ENCODE measurements around the gene YPEL5. TPM values are rescaled to one million over a fixed set of nuclear protein-coding genes. Genes with fewer than 3 reads are reported as not detected.

The YPEL5 gene
- total RNA-seq, 1 donor from 2014 or later = 93.3 TPM

- Mint-ChIP-seq H3K4me3 (ENCODE audit: unreplicated experiment) (no peak overlapping the region), H3K36me3 (ENCODE audit: low read depth) (no peaks in the 10 kb centered on the region), H3K27me3 (ENCODE audit: low read depth) (no peaks in the 10 kb centered on the region), H3K27ac (ENCODE audit: unreplicated experiment) (no peak overlapping the region), H3K4me1 (ENCODE audit: low read depth) (peaks cover 26% of the 10 kb centered on the region), H3K9me3 (ENCODE audit: low read depth) (no peaks in the 10 kb centered on the region)
- no peak for TF ChIP-seq CTCF (IDR thresholded peaks at IDR 0.05)
- DNase-seq (ENCODE audit: low spot score) = no peak
Observed at GRCh38 chr2:30204281-30204680, 57.5 kb downstream of the YPEL5 start.

GRCh38 chr2:30205456-30205855 lies 58.6 kb downstream of the YPEL5 start:
- no peak for DNase-seq (ENCODE audit: low spot score)
- H3K9me3 Mint-ChIP-seq (ENCODE audit: low read depth) = no peaks in the 10 kb centered on the region
- no peaks in the 10 kb centered on the region for H3K27me3 Mint-ChIP-seq (ENCODE audit: low read depth)
- no peaks in the 10 kb centered on the region for H3K36me3 Mint-ChIP-seq (ENCODE audit: low read depth)
- H3K4me1 Mint-ChIP-seq (ENCODE audit: low read depth) = peaks cover 26% of the 10 kb centered on the region
- TF ChIP-seq CTCF (IDR thresholded peaks at IDR 0.05) = no peak
- H3K27ac Mint-ChIP-seq (ENCODE audit: unreplicated experiment) = no peak overlapping the region
- H3K4me3 Mint-ChIP-seq (ENCODE audit: unreplicated experiment) = no peak overlapping the region

GRCh38 chr2:30206461-30207430 lies 59.9 kb downstream of the YPEL5 start:
- no peak for DNase-seq (ENCODE audit: low spot score)
- no peaks in the 10 kb centered on the region for H3K36me3 Mint-ChIP-seq (ENCODE audit: low read depth)
- peak; percentile 14 for TF ChIP-seq CTCF (IDR thresholded peaks at IDR 0.05)
- H3K4me3 Mint-ChIP-seq (ENCODE audit: unreplicated experiment) = no peak overlapping the region
- no peaks in the 10 kb centered on the region for H3K9me3 Mint-ChIP-seq (ENCODE audit: low read depth)
- peaks cover 21% of the 10 kb centered on the region for H3K4me1 Mint-ChIP-seq (ENCODE audit: low read depth)
- no peaks in the 10 kb centered on the region for H3K27me3 Mint-ChIP-seq (ENCODE audit: low read depth)
- H3K27ac Mint-ChIP-seq (ENCODE audit: unreplicated experiment) = no peak overlapping the region

GRCh38 chr2:30208453-30208852 lies 61.6 kb downstream of the YPEL5 start:
- DNase-seq (ENCODE audit: low spot score) = no peak
- H3K4me1 Mint-ChIP-seq (ENCODE audit: low read depth) = peaks cover 18% of the 10 kb centered on the region
- H3K27ac Mint-ChIP-seq (ENCODE audit: unreplicated experiment) = no peak overlapping the region
- peak; percentile 96 for TF ChIP-seq CTCF (IDR thresholded peaks at IDR 0.05)
- H3K4me3 Mint-ChIP-seq (ENCODE audit: unreplicated experiment) = no peak overlapping the region
- H3K36me3 Mint-ChIP-seq (ENCODE audit: low read depth) = no peaks in the 10 kb centered on the region
- H3K9me3 Mint-ChIP-seq (ENCODE audit: low read depth) = no peaks in the 10 kb centered on the region
- H3K27me3 Mint-ChIP-seq (ENCODE audit: low read depth) = no peaks in the 10 kb centered on the region

- H3K4me1 Mint-ChIP-seq (ENCODE audit: low read depth) = peaks cover 18% of the 10 kb centered on the region
- no peak overlapping the region for H3K4me3 Mint-ChIP-seq (ENCODE audit: unreplicated experiment)
- no peaks in the 10 kb centered on the region for H3K9me3 Mint-ChIP-seq (ENCODE audit: low read depth)
- H3K27me3 Mint-ChIP-seq (ENCODE audit: low read depth) = no peaks in the 10 kb centered on the region
- DNase-seq (ENCODE audit: low spot score) = no peak
- no peak overlapping the region for H3K27ac Mint-ChIP-seq (ENCODE audit: unreplicated experiment)
- no peak for TF ChIP-seq CTCF (IDR thresholded peaks at IDR 0.05)
- H3K36me3 Mint-ChIP-seq (ENCODE audit: low read depth) = no peaks in the 10 kb centered on the region
Observed at GRCh38 chr2:30209227-30209626, 62.4 kb downstream of the YPEL5 start.

Other genes with a start within 250 kb of the YPEL5 start
- 0.07 to 0.08 TPM in 2 of 3 replicates, not detected in the other for gene ALK, start 225.4 kb upstream of the YPEL5 start, total RNA-seq
- 88.6 to 96.6 TPM (median 88.8 TPM) in 3 replicates for gene LBH, start 84.5 kb downstream of the YPEL5 start, total RNA-seq

Measured in chondrocyte (in vitro differentiated cells).